DND-41 (cell line): ENCODE data around the gene STX2.

ENCODE experiments used
- ATAC-seq: fragments of 200-7000 bp; cut with Tn5 transposase; 3 replicates; pipeline ENCODE4 v1.9.1; 2021; ENCODE audit warnings: low read depth; ENCODE audit not compliant: insufficient read depth
- DNase-seq: peaks from one replicate; pipeline ENCODE4 v3.0.0-alpha.2; 2020
- H2AFZ ChIP-seq: 2 replicates; pipeline ENCODE4 v1.6.0; 2012; ENCODE audit warnings: low read depth, low read length
- H3K27ac ChIP-seq: 2 replicates; pipeline ENCODE4 v1.5.1; 2012; ENCODE audit warnings: low read length, inconsistent platforms
- H3K27me3 ChIP-seq: fragments of 200-600 bp; sonication (generic); 2 replicates; pipeline ENCODE4 v1.6.0; 2012; ENCODE audit warnings: low read length, mild to moderate bottlenecking, inconsistent platforms; ENCODE audit not compliant: insufficient read depth, poor library complexity
- H3K36me3 ChIP-seq: 2 replicates; pipeline ENCODE4 v1.5.1; 2012; ENCODE audit warnings: low read length, inconsistent platforms; ENCODE audit not compliant: insufficient read depth
- H3K4me1 ChIP-seq: 2 replicates; pipeline ENCODE4 v1.5.1; 2012; ENCODE audit warnings: mild to moderate bottlenecking, low read length; ENCODE audit not compliant: insufficient read depth
- H3K4me2 ChIP-seq: 2 replicates; pipeline ENCODE4 v1.6.0; 2012; ENCODE audit warnings: mild to moderate bottlenecking, moderate library complexity, low read length, inconsistent platforms; ENCODE audit not compliant: insufficient read depth
- H3K4me3 ChIP-seq, 2 experiments: fragments of 200-600 bp in 1 of 2; shearing (Covaris generic) in 1 of 2; 2 replicates each; pipeline ENCODE4 v1.5.1; 2012 to 2016; ENCODE audit warnings: inconsistent platforms in 2 of 2, low read length in 2 of 2, mild to moderate bottlenecking in 2 of 2, low read depth in 1 of 2, moderate library complexity in 1 of 2
- H3K79me2 ChIP-seq: 2 replicates; pipeline ENCODE4 v1.6.0; 2012; ENCODE audit warnings: low read length, inconsistent platforms; ENCODE audit not compliant: insufficient read depth
- H3K9ac ChIP-seq: 2 replicates; pipeline ENCODE4 v1.6.0; 2012; ENCODE audit warnings: low read depth, mild to moderate bottlenecking, inconsistent platforms, low read length, moderate library complexity
- H3K9me3 ChIP-seq: 2 replicates; pipeline ENCODE4 v1.5.1; 2012; ENCODE audit warnings: low read length, moderate library complexity, mild to moderate bottlenecking, inconsistent platforms; ENCODE audit not compliant: insufficient read depth, severe bottlenecking
- H4K20me1 ChIP-seq: 2 replicates; pipeline ENCODE4 v1.6.0; 2012; ENCODE audit warnings: low read length; ENCODE audit not compliant: insufficient read depth
- EZH2 ChIP-seq: IDR thresholded peaks from 3 replicates; pipeline ENCODE4 v1.6.1; 2012; ENCODE audit warnings: borderline replicate concordance, low read depth, mild to moderate bottlenecking, moderate library complexity, low read length, inconsistent platforms; ENCODE audit not compliant: severe bottlenecking
- TF ChIP-seq, protein P1 (sequence below): IDR thresholded peaks from 2 replicates; pipeline ENCODE4 v1.5.1; 2012; ENCODE audit warnings: borderline replicate concordance, low read length, moderate library complexity, mild to moderate bottlenecking; ENCODE audit not compliant: poor library complexity, severe bottlenecking; ENCODE audit errors: extremely low read depth

STX2 gene

DNA sequence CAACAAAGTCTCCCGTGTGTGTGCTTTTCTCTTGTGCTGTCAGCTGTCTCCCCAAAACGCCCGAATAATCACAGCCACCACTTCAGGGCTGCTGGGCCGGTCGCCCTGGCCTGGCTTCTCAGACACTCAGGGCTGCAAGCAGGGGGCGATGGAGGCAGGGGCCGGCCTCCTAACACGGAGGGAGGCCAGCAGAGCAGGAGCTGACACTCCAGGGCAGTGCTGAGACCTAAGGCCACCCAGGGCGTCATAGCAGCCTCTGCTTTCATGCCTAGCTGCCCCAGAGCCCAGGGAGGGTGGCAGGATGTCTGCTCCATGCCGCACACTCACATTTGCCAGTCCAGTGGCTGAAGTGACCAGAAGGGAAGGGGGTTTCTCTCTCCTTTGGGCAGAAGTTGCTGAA, 25.6 kb downstream of the STX2 start:
- Histone ChIP-seq H3K9ac (no peak overlapping the region), H3K4me1 (peaks cover 3% of the 10 kb centered on the region), H3K4me2 (no peak overlapping the region)

GRCh38 chr12:130809791-130810190, 29.3 kb downstream of the STX2 start:
- TF ChIP-seq EZH2: no peak
- TF ChIP-seq, protein P1, sequence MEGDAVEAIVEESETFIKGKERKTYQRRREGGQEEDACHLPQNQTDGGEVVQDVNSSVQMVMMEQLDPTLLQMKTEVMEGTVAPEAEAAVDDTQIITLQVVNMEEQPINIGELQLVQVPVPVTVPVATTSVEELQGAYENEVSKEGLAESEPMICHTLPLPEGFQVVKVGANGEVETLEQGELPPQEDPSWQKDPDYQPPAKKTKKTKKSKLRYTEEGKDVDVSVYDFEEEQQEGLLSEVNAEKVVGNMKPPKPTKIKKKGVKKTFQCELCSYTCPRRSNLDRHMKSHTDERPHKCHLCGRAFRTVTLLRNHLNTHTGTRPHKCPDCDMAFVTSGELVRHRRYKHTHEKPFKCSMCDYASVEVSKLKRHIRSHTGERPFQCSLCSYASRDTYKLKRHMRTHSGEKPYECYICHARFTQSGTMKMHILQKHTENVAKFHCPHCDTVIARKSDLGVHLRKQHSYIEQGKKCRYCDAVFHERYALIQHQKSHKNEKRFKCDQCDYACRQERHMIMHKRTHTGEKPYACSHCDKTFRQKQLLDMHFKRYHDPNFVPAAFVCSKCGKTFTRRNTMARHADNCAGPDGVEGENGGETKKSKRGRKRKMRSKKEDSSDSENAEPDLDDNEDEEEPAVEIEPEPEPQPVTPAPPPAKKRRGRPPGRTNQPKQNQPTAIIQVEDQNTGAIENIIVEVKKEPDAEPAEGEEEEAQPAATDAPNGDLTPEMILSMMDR: no peak
- H3K36me3 ChIP-seq: peaks cover 76% of the 10 kb centered on the region
- no peak overlapping the region for H3K4me3 ChIP-seq
- no peak overlapping the region for H3K9ac ChIP-seq
- H2AFZ ChIP-seq: no peak overlapping the region
- H3K9me3 ChIP-seq: no peaks in the 10 kb centered on the region
- no peak overlapping the region for H3K27ac ChIP-seq
- H3K27me3 ChIP-seq: no peaks in the 10 kb centered on the region
- H3K4me1 ChIP-seq: no peaks in the 10 kb centered on the region
- no peaks in the 10 kb centered on the region; the same call in 1 of the 2 replicates for H3K79me2 ChIP-seq
- DNase-seq (no peak), ATAC-seq (no peak)
- H3K4me2 ChIP-seq: no peak overlapping the region
- H4K20me1 ChIP-seq: peaks cover 6% of the 10 kb centered on the region; the same call in 1 of the 2 replicates

More for the DNA sequence above, 25.6 kb downstream of the STX2 start:
- TF ChIP-seq, protein P1: no peak
- no peak for TF ChIP-seq EZH2
- Histone ChIP-seq H3K9me3 (no peaks in the 10 kb centered on the region), H4K20me1 (peaks cover 6% of the 10 kb centered on the region; the same call in 1 of the 2 replicates), H2AFZ (no peak overlapping the region), H3K27ac (no peak overlapping the region), H3K79me2 (no peaks in the 10 kb centered on the region; the same call in none of the 2 replicates), H3K4me3 (no peak overlapping the region), H3K36me3 (peaks cover 53% of the 10 kb centered on the region), H3K27me3 (no peaks in the 10 kb centered on the region)
- ATAC-seq (no peak), DNase-seq (no peak)

GRCh38 chr12:130807309-130807708, 31.7 kb downstream of the STX2 start:
- no peak for TF ChIP-seq EZH2
- TF ChIP-seq, protein P1: no peak
- Histone ChIP-seq H3K9me3 (no peaks in the 10 kb centered on the region), H3K9ac (no peak overlapping the region), H3K79me2 (no peaks in the 10 kb centered on the region), H3K4me2 (no peak overlapping the region), H3K36me3 (peaks cover 86% of the 10 kb centered on the region), H2AFZ (no peak overlapping the region), H3K4me3 (no peak overlapping the region), H3K27me3 (no peaks in the 10 kb centered on the region), H3K27ac (no peak overlapping the region), H4K20me1 (no peaks in the 10 kb centered on the region), H3K4me1 (no peaks in the 10 kb centered on the region)
- ATAC-seq (no peak), DNase-seq (no peak)

DNA sequence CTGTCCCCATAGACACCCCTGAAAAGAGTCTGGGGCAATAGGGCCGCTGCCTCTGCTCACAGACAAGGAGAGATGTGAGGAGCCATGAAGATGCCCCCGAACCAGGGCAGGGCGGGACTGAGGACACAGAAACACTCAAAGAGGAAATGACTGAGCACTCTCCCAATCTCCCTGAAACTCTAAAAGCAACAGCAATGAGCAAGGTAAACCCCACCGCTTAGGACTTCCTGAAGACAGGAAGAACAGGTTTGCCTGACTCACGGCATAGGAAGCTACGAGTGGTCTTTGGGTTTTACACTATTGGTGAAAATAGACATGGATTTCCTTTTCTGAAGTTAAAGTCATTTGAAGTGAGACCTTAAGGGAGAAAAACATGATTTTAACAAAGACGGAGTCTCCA, 32.5 kb downstream of the STX2 start:
- DNase-seq (no peak), ATAC-seq (no peak)
- no peaks in the 10 kb centered on the region for H3K4me1 ChIP-seq
- H3K4me2 ChIP-seq: no peak overlapping the region
- H3K79me2 ChIP-seq: no peaks in the 10 kb centered on the region
- no peak overlapping the region for H2AFZ ChIP-seq
- H3K36me3 ChIP-seq: peaks cover 86% of the 10 kb centered on the region
- H3K27ac ChIP-seq: no peak overlapping the region
- H3K4me3 ChIP-seq: no peak overlapping the region
- no peaks in the 10 kb centered on the region for H3K9me3 ChIP-seq
- no peaks in the 10 kb centered on the region for H3K27me3 ChIP-seq
- H3K9ac ChIP-seq: no peak overlapping the region
- TF ChIP-seq, protein P1: no peak
- no peak for TF ChIP-seq EZH2
- H4K20me1 ChIP-seq: no peaks in the 10 kb centered on the region
